GM03348 (cell line): Measurements from ENCODE around the gene PCDH10.

Experiments used
- DNase-seq: peaks from one replicate; pipeline ENCODE4 v3.0.0; 2012; ENCODE audit warnings: low spot score

PCDH10 gene, protein sequence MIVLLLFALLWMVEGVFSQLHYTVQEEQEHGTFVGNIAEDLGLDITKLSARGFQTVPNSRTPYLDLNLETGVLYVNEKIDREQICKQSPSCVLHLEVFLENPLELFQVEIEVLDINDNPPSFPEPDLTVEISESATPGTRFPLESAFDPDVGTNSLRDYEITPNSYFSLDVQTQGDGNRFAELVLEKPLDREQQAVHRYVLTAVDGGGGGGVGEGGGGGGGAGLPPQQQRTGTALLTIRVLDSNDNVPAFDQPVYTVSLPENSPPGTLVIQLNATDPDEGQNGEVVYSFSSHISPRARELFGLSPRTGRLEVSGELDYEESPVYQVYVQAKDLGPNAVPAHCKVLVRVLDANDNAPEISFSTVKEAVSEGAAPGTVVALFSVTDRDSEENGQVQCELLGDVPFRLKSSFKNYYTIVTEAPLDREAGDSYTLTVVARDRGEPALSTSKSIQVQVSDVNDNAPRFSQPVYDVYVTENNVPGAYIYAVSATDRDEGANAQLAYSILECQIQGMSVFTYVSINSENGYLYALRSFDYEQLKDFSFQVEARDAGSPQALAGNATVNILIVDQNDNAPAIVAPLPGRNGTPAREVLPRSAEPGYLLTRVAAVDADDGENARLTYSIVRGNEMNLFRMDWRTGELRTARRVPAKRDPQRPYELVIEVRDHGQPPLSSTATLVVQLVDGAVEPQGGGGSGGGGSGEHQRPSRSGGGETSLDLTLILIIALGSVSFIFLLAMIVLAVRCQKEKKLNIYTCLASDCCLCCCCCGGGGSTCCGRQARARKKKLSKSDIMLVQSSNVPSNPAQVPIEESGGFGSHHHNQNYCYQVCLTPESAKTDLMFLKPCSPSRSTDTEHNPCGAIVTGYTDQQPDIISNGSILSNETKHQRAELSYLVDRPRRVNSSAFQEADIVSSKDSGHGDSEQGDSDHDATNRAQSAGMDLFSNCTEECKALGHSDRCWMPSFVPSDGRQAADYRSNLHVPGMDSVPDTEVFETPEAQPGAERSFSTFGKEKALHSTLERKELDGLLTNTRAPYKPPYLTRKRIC

DNA sequence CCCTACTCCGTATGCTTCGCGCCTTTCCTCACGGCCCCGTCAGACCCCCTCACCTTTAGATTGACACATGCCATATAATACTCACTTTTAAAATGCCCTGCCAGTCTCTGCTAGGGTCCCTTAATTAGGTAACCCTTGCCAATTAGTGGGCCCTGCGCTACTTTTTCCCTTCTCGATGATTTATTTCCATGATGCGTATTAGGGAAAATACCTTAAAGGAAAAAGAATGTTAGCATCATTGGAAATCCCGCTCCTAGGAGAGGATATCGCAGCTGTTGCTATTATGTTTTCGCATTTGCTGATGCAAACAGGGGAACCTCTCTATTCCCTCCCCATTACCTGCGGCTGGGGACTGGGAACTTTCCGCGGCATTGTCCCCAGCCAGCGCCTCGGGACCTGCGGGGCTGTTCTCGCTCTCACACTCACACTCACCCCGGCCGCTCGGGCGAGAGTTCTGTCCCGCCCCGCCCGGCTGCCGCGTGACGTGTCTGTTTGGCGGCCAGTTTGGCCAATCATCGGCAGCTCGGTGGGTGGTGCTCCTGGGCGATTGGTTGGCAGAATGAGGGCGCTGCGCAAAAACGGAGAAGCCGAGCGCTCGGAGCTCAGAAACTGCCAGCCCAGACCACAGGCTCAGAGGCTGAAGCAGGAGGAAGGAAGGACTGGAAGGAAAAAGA lies at the start of gene PCDH10:
PCDH10 (plus strand) TSS at position 605 of the 674 bp plus-strand sequence. CDS start 847 bp downstream, outside the sequence.
- DNase-seq = peak; percentile 97

DNA sequence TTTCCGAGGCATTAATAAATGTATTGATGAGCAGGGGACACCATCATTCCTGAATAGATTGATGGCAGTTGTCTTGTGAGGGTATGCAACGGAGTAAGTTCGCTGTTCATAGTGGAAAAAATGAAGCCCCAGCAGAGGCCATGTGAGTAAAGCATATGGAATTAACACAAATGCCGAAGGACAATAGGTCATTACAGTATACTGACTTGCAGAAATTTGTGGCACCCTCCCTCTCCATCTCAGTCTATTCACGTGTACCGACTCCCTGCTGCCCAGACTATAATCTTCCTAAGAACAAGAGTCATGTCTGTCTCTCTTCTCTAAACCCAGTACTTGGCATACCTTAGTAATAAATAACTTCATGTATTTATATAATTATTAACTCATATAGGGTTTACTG lies 47.1 kb upstream of the PCDH10 start:
- no peak for DNase-seq

DNA sequence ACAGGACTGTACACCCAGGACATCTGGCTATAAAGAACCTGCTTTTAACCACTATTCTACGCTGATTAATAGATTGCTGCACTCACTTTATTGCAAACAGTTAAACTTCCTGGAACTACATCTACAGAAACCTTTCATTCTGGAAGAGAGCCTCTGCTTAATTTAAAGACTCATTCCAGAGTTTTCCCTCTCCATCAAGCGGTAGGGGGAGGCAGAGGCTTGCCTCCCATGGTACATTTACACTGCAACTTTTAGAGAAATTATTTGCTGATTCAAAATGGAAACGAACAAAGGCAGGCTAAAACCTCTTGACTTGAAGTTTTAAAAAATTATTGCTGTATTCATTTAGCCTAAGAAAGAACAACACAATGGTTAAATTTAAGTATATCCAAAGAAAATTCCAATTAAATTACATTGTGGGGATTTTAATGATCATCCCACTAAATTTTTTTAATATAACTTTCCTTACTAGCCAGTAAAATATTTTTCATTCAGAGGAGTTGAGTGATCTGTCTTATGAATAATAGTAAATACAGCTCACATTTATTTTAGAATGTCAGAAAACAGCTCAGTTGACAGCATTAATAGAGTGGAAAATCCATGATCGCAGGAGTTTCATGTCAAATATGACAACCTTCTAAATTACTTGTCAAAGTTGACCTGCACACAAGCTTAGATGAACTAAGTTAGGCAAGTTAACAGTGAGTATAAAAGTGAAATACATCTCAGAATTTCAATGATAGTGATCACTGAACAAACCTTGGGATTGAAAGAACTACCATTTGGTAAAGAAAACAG lies 46.3 kb upstream of the PCDH10 start:
- no peak for DNase-seq

DNA sequence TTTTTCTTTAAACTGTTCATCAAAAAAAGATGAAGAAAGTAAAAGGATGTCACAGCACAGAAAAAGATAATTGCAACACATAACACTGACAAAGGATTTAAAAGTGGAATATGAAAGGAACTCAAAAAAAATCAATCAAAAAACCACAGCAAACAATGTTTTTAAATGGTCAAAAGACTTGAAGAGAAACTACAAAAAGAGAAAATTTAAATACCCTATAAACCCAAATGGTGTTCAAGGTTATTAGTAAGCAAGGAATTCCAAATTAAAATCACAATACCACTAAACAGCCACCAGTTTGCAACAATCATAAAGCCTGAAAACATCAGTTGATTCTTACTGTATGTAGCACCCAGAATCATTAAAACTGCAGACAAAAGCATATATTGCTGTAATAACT lies 36.5 kb upstream of the PCDH10 start:
- no peak for DNase-seq

DNA sequence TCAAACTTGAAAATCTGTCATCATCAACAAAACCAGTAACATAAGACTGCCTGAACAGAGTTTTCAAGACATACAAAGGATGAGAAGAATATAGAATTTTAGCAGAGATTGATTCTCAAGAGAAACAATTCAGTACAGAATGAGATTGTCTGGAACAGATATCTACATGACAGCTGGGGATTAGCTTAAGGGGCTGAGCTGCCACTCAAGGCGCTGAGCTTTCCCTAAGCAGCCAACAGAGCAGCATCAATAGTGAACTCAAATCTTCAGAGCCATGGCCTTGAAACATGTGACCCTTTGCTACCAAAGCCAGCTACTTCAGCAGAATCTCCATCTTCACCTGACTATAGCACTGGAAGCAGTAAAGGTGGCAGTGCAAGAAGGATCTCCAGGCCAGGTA lies 24.3 kb upstream of the PCDH10 start:
- no peak for DNase-seq

DNA sequence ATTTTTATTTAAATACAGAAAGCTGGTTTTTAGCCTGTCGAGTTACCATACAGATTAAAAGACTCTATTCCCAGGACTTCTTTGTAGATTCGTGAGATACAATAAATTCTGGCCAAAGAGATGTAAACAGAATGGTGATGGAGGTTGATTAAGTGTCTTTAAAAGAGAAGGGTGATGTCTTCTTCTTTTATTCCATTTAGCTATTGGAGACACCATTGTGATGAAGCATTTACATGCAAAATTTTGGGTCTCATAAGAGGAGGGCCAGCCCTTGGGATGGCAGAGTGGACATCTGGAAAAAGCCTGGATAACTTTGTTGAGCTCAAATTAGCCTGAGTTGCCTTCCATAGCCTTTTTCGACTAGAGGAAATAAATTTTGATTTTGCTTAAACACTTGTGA lies 21.6 kb upstream of the PCDH10 start:
- DNase-seq = no peak

DNA sequence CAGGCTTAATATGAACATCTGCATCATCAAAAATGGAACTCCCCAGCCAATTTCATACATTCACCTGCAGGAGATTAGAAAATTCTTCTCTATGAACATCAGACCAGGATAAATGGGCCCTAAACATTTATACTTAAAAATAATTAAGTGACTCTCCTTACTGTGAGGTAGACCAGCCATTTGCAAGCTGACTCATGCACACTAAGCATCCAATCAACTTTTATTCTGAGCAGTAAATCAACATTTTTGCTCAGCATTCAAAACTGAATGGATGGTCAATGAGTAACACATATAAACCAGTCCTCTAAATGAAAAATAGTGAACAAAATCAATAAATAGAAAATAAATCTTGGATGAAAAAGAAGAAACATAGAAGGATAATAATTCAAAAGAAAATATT lies 19.9 kb upstream of the PCDH10 start:
- no peak for DNase-seq

DNA sequence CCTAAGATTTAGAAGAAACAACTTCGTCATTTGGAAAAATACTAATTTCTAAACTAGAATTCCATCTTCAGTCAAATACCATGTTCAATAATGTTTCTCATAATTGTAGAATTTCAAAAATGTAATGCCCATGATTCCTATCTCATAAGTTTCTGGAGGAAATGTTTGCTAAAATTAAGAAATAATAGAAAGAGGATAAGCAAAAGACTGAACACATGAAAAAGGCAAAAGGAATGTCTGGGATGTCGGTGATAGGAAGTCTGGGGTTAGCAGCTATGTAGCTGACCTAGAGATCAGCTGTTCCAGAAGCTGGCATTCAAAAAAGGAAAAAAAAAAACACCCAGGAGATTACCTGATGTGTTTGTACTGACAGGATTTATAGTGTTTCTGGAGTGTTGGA lies 18.9 kb upstream of the PCDH10 start:
- peak; percentile 5 for DNase-seq

DNA sequence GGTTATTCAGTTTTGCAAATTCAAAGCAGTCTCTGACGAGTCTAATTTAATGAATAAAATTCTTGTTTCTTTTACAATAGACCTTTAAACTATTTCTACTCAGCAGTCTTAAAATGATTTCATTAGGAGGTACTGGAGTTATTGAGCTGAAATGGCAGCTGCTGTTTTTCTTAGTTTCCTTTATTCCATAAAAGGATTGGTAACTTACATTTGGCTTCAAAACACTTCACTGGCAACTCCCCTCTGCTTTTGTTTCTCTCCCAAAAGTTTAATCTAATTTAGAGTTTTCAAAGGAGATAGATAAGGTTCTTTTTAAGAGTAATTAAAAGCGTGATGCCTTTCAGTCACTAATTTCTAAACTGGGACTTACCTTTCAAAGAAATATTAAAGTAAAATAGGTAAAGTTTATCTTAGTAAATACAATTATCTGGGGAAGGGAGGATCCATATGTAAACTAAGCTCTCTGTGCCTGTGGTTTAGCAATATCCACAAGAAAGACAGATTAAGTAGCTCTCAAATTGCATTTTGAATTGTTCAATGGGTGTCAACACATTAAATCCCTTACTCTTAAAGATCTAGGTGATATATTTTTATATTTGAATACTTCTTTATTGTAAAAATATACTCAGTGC lies 17.1 kb upstream of the PCDH10 start:
- no peak for DNase-seq

DNA sequence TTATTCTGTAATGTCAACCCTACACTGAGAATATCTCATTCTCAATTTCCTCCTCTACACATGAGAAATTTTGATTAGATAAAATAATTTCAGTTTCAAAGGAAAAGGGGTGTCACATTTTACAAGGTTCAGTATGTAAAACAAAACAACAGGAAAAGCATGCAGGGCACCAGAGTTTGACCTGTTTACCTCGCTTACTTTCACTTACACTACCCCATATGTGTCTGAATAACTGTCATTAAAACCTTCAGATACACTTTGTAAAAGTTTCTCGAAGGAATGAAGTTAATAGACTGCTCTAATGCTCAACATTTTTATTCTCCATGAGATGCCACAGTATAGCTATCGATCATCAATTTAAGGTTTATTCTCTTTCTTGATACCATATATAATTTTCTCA lies 12.3 kb upstream of the PCDH10 start:
- no peak for DNase-seq

DNA sequence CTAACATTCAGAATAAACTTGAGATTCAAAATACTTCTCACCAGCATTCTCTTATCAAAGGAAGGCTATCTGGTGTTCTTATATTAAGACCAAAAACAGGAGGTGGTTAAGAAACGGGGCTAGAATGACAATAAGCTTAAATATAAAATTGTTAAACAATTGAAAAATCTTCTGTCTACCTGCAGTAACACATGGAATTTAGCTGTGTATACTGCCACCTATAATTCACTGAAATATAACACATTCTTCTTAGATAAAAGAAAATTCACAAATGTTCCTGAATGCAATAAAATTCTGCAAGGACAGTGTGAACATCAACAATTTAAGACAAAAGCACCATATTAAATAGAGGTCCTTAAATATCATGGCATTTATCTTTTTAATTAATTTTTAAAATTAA lies 11.5 kb upstream of the PCDH10 start:
- DNase-seq = no peak

DNA sequence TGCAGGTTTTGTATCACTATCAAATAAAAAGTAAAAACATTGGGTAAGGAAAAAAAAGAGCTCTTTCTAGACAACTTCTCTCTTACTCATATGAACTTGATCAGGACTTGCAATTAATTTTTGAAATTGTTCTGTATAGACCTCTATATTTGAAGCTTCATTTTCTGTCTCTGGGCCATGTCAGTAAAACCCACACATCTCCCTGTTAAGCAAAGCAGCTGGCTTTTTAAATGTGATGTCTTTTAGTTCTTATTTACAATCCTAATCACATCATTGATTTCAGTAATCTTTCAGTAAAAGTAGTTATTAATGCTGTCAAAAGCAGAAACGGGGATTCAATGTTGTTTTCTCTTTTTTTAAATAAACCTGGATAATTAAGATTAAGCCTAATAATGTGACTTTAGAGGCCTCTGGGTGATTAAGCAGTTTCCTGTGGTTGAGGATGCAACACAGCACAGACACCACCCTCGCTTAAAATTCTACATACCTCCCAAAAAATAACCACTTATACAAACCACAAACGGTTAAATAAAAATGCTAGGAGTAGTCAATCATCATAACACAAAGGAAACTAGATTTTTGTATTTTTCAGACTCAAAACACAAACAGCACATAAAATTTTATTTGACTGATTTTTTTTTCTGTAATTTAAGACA lies 5.2 kb upstream of the PCDH10 start:
- no peak for DNase-seq

DNA sequence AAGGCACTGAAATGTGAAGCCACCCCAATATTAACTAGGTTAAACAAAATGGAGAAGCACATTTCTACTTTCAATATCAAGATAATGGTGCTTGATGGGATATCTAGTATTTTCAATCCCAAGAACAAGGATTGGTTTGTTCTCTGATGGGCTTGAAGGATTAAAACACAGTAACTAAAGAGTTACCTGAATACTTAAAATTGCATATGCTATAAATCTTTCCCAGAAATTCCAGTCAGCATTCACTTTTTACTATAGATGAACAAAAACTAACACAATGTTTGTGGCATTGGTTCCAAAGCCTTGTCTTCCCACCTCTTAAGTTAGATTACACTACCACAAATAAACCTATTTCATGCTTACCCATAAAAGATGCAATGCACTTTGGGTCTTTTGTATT lies 3.9 kb upstream of the PCDH10 start:
- DNase-seq = no peak

DNA sequence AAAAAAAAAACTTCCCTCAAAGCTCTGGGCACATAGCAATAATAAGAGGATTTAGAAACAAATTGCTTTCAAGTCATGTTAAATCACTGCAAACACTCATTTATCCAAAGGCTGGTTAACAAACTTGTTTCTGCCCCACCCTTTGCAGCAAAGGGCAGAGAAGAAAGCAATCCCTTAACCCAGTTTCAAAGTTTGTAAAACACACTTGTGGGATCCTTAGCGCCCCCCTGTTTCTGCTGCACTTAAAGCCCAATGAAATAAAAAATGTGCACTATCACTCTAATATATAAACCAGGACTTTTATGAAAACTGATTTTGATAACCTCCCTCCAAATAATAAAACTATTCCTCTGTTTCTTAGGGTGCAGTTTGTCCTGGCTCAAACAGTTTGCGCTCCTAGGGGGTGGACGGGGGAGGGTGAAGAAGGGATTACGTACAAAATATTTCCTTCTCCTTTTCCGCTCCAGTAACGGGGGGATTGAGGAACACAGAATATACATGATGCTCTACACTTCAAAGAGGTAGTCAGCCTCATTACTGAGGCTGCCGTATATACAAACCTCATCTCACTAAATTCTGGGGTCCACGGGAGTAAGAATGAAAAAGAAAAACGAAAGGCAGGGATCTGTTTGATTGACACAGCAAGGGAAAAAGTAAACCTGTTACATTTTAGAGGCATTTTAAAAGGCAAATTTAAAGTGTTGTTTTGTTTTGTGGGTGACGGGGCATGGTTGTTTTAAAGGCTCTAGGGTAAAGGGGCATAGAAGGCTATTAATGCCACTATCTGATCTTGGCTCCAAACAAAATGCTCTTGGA lies 3.1 kb upstream of the PCDH10 start:
- DNase-seq = no peak

DNA sequence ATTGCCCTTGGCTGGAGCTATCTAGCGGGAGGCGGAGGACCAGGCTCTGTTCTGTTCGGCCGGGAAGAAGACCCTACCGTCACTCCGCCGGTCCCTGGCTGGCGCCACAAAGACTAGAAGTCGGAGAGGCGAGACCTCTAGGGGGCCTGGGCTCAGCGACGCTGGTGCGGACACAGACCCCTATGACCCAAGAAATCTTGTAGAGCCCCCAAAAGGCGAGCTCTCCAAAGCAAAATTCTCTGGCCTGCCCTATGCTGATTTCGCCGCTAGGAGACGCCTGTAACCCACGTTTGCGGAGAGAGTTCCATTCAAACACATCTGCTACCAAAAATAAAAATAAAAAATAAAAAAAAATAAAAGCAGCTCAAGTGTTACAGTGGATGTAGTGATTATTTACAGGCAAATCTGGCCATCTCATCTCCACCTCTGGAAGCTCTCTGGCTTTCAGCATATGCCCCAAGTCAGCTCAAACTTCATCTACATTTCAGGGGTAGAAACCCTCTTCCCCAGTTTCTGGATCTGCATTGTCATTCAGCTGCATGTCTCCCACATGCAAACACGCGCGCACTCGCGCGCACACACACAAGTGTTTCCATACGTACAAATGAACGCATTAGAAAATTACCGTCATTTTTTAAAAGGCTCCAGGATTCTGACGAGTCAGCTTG lies 2.4 kb upstream of the PCDH10 start:
- peak; percentile 68 for DNase-seq

DNA sequence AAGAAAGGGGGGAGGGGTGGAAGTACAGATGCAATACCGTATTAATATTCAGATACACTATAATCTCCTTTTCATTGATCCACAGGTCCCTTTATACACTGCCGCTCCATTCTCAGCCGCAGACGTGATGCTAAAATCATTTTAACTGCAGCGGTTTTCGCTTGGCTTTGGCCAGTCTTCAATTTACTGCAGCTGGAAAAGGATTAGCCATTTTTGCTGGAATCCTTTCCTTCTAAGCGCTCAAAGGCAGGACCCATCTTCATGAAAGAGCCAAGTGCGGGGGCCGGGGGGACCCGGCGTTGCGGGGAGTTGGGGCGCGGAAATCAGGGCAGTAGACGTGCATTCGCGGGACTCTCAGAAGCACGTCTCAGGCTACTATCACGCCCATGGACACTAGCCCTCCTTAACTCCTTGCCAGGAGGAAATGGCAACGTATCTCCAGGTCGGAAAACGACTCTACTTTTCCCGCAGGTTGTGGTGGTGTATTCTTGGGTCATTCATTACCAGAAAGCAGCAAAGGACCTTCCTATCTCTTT lies 1.7 kb upstream of the PCDH10 start:
- no peak for DNase-seq

DNA sequence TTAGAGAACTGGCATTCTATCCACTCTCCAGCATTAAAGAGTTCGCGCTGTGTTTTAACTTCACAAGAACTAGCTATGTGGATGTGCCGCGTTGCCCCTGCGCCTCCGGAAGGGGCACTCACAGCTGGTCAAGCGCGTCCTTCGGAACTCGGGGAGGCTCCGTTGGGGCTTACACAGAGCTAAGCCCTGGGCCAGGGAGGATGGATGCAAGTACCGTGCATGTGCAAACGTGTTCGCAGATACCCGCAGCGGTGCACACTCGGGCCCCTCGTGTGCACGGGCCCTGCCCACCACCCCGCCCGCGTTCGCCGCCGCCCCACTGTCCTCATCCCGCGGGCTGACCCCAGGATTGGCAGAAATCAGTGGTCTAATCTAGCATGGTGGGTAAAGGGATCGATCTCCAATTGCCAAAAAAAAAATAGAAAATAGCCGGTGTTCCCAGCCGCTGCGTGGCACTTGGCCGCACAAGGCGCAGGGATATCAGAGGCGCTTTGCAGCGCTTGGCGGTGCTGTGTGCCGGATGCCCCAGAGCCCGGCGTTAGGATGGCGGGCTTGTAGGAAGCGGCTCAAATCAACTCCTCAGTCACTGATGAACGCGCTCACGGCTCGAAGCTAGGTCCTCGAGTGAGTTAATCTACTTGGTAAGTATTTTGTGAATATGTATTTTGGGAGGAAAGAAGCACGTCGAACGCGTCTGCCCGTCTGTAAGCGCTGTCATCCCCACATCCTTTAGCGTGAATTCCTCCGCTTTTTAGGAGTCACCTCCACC lies 989 bp upstream of the PCDH10 start:
- peak; percentile 24 for DNase-seq

DNA sequence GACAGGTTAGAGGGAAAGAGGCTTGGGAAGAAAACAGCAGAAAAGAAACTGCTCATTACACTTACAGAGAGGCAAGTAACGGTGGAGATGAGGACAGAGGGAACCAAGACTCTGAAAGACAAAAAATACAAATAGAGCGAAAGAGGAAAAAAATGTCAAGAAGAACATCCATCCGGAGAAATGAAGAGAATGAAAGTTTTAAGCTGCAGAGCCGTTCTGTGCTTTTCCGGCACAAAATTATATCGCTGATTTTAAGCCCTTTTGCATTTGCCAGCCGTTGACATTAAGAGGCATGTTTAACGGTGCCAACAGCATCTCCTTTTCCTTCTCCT lies 236 bp downstream of the PCDH10 start:
- DNase-seq = no peak
